Right lobe of liver (tissue), 6 donors: Measurements from ENCODE around the gene ZNF175. TPM values are rescaled to one million over a fixed set of nuclear protein-coding genes. Genes with fewer than 3 reads are reported as not detected.

Experiments used
- ATAC-seq, 4 donors: fragments of 200-7000 bp; cut with Tn5 transposase; one replicate each; pipeline ENCODE4 v1.9.1; 2020; ENCODE audit warnings: mild to moderate bottlenecking in 4 of 4, moderate library complexity in 4 of 4
- DNase-seq, 3 donors: peaks; one replicate each; pipeline ENCODE4 v3.0.0-alpha.2; 2020
- H3K27ac ChIP-seq, 3 donors: fragments of 200-600 bp; one replicate each; pipeline ENCODE4 v1.8.0; 2022
- H3K27me3 ChIP-seq, 2 donors: fragments of 200-600 bp; one replicate each; pipeline ENCODE4 v1.8.0; 2022
- H3K36me3 ChIP-seq, 4 donors: fragments of 200-600 bp; sonication (generic) in 1 of 4; one replicate each; pipeline versions ENCODE4 v1.5.1 to v1.8.0; 2017 to 2022; ENCODE audit warnings: control low read depth in 1 of 4
- H3K4me1 ChIP-seq, 4 donors: fragments of 200-600 bp; sonication (generic) in 1 of 4; one replicate each; pipeline versions ENCODE4 v1.5.1 to v1.8.0; 2017 to 2022; ENCODE audit warnings: control low read depth in 1 of 4
- H3K4me3 ChIP-seq, 3 donors: fragments of 200-600 bp; one replicate each; pipeline ENCODE4 v1.8.0; 2022
- H3K9me3 ChIP-seq, 4 donors: fragments of 200-600 bp; sonication (generic) in 1 of 4; one replicate each; pipeline versions ENCODE4 v1.5.1 to v1.8.0; 2017 to 2022; ENCODE audit warnings: control low read depth in 1 of 4
- POLR2A ChIP-seq: fragments of 450-650 bp; IDR thresholded peaks from one replicate; pipeline ENCODE4 v1.6.1; 2017; ENCODE audit warnings: antibody characterized with exemption, mild to moderate bottlenecking
- WGBS: methylation state at CpG from one replicate; pipeline ENCODE4 v1.1.6; 2018; ENCODE audit warnings: low coverage, low lambda C conversion rate; ENCODE audit not compliant: insufficient coverage; ENCODE audit errors: missing lambda C conversion rate; 5-methylcytosine and 5-hydroxymethylcytosine counted together
- intact Hi-C, 2 donors: fragments of 100-400 bp; cut with DNase I; formaldehyde crosslinking; loops; one replicate each; pipeline versions ENCODE4 v1.11.2 to v1.14.1; 2022
- total RNA-seq, 6 experiments: library from RNA; depleted of rRNA in 2 of 6; stranded (reverse); fragments of >200 nt in 2 of 6; fragmentation: NEBNext Ultra II Directional in 3 of 6; extraction: Animal tissue kit (Norgen Biotek cat#: 25700) in 3 of 6; gene quantifications; one replicate each; pipeline versions ENCODE4 v1.1.0 to v1.2.4, GENCODE V29; 2016 to 2023
- TF ChIP-seq, protein P1 (sequence below), 4 donors: fragments of 200-600 bp in 3 of 4; fragments of 450-650 bp in 1 of 4; IDR thresholded peaks; one replicate each; pipeline versions ENCODE4 v1.5.1 to v1.8.0; 2016 to 2022; ENCODE audit warnings: antibody characterized with exemption in 4 of 4, mild to moderate bottlenecking in 2 of 4
- donor health status: DM: no; HTN: yes; CAD: no.
- donor health status: DM: no; HTN: no; CAD: no.
- donor health status: DM: no; HTN: no; CAD: no.
- donor health status: DM: no; HTN: yes; CAD: no.
- donor health status: DM: no; HTN: yes; CAD: no.

ZNF175 gene
- total RNA-seq, 6 experiments from 2014 or later, result 1.2 to 5.2 (median 4.4) TPM

DNA sequence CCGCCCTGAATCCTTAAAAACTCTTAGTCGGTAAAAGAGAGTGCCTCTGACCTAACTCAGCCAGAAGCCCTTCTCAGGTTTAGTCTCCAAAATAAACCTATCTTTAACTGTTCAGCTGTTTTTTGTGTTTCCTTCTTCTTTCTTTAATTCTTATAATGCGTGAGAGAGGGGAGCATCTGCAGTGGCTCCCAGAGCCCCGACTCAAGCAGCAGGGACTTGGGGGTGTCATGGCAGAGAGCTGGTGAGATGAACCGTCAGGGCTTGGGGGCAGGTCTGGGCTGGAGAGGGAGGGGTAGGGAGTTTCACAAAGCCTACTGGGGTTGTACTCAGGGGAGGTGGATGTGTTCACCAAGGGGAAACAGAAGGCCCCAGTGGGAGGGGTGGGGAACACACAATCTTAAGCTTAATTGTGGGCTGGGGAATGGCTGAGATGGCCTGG is 22.9 kb upstream of the ZNF175 start:
- Histone ChIP-seq H3K4me1 (no peaks in the 10 kb centered on the region), H3K9me3 (no peaks in the 10 kb centered on the region), H3K36me3 (no peaks in the 10 kb centered on the region), H3K27me3 (no peaks in the 10 kb centered on the region), H3K27ac (no peak overlapping the region), H3K4me3 (no peak overlapping the region)
- TF ChIP-seq, protein P1, sequence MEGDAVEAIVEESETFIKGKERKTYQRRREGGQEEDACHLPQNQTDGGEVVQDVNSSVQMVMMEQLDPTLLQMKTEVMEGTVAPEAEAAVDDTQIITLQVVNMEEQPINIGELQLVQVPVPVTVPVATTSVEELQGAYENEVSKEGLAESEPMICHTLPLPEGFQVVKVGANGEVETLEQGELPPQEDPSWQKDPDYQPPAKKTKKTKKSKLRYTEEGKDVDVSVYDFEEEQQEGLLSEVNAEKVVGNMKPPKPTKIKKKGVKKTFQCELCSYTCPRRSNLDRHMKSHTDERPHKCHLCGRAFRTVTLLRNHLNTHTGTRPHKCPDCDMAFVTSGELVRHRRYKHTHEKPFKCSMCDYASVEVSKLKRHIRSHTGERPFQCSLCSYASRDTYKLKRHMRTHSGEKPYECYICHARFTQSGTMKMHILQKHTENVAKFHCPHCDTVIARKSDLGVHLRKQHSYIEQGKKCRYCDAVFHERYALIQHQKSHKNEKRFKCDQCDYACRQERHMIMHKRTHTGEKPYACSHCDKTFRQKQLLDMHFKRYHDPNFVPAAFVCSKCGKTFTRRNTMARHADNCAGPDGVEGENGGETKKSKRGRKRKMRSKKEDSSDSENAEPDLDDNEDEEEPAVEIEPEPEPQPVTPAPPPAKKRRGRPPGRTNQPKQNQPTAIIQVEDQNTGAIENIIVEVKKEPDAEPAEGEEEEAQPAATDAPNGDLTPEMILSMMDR (IDR thresholded peaks at IDR 0.05), result no peak
- no peak for TF ChIP-seq POLR2A
- 37% methylated on average over 5 of the region's 5 CpGs for WGBS
- DNase-seq, result no peak
- no peak for ATAC-seq
- intact Hi-C loops, result no loop called here

DNA sequence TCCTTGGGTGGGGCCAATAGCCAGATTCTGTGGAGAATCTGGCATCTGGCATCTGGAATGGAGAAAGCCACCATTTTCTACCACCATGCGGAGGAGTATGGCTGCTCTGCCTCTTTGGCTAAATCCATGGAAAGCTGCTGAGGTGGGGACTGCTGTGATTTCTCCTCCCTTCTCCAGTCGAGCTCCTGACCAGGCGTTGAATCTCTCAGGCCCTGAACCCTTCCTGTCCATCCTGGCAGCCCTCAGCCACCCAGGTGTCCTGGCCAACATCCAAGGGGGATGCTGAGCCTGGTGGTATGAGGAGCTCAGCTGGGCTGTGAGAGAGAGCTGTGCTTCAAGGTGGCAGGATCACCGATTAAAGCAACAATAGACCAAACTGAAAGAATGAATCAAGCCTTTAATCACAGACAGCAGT is 22.2 kb upstream of the ZNF175 start:
- H3K4me3 ChIP-seq, result no peak overlapping the region
- no peaks in the 10 kb centered on the region for H3K36me3 ChIP-seq
- H3K4me1 ChIP-seq, result no peaks in the 10 kb centered on the region
- no peak for DNase-seq
- WGBS, result 60% methylated on average over 1 of the region's 4 CpGs
- H3K27ac ChIP-seq, result no peak overlapping the region
- H3K27me3 ChIP-seq, result no peaks in the 10 kb centered on the region
- ATAC-seq, result no peak
- no peaks in the 10 kb centered on the region for H3K9me3 ChIP-seq
- intact Hi-C loops, result no loop called here
- TF ChIP-seq, protein P1 (IDR thresholded peaks at IDR 0.05), result no peak
- TF ChIP-seq POLR2A, result no peak

DNA sequence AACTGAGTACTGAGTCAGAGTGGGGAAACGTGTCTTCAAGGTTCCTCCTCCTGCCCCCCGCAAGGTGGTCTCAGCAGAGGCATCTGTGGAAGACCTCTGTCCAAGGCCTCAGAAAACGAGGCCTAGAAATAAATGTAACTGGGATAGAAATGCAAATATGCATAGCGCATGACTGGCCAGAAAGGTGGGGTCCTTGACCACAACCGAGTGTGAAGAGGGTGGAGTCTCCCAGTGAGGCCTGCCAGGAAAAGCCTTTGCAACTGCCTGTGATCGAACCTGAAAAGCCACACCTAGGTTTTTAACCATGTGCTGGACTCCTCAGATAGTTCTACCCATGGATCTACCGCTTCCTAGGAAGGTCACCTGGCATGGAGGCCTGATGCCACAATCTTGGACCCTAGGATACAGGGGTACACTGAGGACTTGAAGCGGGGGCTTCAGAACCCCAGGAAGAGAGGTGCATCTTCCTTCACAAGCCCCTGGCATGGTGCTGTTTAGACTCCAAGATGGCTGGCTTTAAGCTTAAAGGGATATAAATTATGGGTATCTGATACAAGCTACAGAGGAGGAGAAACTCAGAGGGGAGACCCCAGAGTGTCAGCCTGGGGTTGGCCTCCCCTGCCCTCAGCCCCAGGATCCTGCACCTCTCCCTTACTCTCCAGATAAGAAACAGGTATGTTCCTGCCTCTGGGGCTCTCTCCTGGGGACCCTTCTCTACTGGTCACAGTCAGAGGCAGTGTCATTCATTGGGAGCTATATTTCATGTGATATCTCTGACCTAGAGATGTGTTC is 21.4 kb upstream of the ZNF175 start:
- 32% methylated on average over 7 of the region's 8 CpGs for WGBS
- DNase-seq, result no peak

DNA sequence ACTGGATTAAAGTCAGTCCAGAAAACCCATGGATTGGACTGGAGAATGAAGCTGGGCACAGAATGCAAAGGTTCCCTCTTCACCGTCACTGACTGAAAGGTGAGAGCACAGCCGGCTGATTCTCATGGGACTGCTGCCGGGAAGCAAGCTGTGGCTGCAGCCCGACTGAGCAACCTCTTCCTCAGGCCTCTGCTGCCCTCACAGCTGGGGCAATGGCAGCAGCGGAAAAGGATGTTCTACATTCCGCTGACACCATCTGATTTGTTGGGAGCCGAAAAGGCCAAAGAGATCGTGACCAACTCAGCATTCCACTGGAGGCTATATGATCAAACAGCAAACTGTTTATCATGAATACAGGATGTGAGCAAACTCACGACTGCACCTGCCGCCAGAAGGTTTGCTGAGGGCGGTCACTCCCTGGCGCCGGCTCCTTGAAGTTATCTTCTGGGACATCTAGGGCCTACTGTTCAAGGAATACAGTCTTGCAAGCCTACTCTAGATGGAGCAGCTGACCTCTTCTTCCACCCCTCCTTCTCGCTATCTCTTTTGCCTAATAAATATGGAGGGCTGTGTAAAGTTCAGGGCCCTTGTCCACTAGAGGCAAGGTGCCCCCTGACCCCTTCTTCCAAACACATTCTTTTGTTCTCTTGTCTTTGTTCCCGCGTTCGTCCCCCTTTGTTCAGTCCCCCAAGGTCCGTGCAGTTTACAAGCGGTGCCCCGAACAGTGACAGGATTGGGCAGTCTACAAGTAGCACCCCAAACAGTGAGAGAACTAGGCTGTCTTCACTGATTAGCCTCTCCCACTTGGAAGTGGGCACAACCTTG is 20.0 kb upstream of the ZNF175 start:
- Histone ChIP-seq H3K36me3 (no peaks in the 10 kb centered on the region), H3K27ac (no peak overlapping the region), H3K9me3 (no peaks in the 10 kb centered on the region), H3K27me3 (no peaks in the 10 kb centered on the region), H3K4me3 (no peak overlapping the region), H3K4me1 (no peaks in the 10 kb centered on the region)
- 62% methylated on average over 8 of the region's 20 CpGs for WGBS
- TF ChIP-seq POLR2A, result no peak
- TF ChIP-seq, protein P1 (IDR thresholded peaks at IDR 0.05), result no peak
- intact Hi-C loops, result no loop called here
- no peak for ATAC-seq
- DNase-seq, result no peak

More for the DNA sequence above, 21.4 kb upstream of the ZNF175 start:
- no peak for ATAC-seq
- Histone ChIP-seq H3K27ac (no peak overlapping the region), H3K4me1 (no peaks in the 10 kb centered on the region), H3K27me3 (no peaks in the 10 kb centered on the region), H3K9me3 (no peaks in the 10 kb centered on the region), H3K36me3 (no peaks in the 10 kb centered on the region), H3K4me3 (no peak overlapping the region)
- TF ChIP-seq, protein P1 (IDR thresholded peaks at IDR 0.05), result no peak
- no peak for TF ChIP-seq POLR2A
- intact Hi-C loops, result no loop called here
